ENCODE data around the gene IZUMO3. TPM values are rescaled to one million over a fixed set of nuclear protein-coding genes. Genes with fewer than 3 reads are reported as not detected.
A peak's percentile ranks its signal among the peaks of the same experiment; 100 is the strongest.
"Not testable (repeated sequence)": the region's sequence is repeated elsewhere in the genome, so short reads cannot be mapped to it uniquely, and the experiment has no call there.

IZUMO3 gene
- total RNA-seq, result not detected in 2 replicates
- long read RNA-seq, result 0 reads

GRCh38 chr9:24545847-24546522 is at the start of gene IZUMO3:
TSS of gene IZUMO3 (minus strand) at chr9:24545897. CDS start at chr9:24545649, 248 bp downstream.
- TF ChIP-seq, protein P1, sequence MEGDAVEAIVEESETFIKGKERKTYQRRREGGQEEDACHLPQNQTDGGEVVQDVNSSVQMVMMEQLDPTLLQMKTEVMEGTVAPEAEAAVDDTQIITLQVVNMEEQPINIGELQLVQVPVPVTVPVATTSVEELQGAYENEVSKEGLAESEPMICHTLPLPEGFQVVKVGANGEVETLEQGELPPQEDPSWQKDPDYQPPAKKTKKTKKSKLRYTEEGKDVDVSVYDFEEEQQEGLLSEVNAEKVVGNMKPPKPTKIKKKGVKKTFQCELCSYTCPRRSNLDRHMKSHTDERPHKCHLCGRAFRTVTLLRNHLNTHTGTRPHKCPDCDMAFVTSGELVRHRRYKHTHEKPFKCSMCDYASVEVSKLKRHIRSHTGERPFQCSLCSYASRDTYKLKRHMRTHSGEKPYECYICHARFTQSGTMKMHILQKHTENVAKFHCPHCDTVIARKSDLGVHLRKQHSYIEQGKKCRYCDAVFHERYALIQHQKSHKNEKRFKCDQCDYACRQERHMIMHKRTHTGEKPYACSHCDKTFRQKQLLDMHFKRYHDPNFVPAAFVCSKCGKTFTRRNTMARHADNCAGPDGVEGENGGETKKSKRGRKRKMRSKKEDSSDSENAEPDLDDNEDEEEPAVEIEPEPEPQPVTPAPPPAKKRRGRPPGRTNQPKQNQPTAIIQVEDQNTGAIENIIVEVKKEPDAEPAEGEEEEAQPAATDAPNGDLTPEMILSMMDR (conservative IDR thresholded peaks at IDR 0.05), result no peak
- H3K4me1 Mint-ChIP-seq, result no peaks in the 10 kb centered on the region
- DNase-seq (ENCODE audit: low read depth, low spot score), result no peak
- H3K27ac Mint-ChIP-seq (ENCODE audit: unreplicated experiment), result no peak within 1 kb of the TSS
- H3K9me3 Mint-ChIP-seq, result no peaks in the 10 kb centered on the region
- H3K27me3 Mint-ChIP-seq (ENCODE audit: low read depth), result no peaks in the 10 kb centered on the region
- no peak within 1 kb of the TSS for H3K4me3 Mint-ChIP-seq
- no peaks in the 10 kb centered on the region for H3K36me3 Mint-ChIP-seq (ENCODE audit: low read depth)

- Mint-ChIP-seq H3K9me3 (no peaks in the 10 kb centered on the region), H3K4me1 (peaks cover 3% of the 10 kb centered on the region), H3K4me3 (no peak overlapping the region), H3K36me3 (ENCODE audit: low read depth) (no peaks in the 10 kb centered on the region), H3K27ac (ENCODE audit: unreplicated experiment) (no peak overlapping the region), H3K27me3 (ENCODE audit: low read depth) (no peaks in the 10 kb centered on the region)
- no peak for DNase-seq (ENCODE audit: low read depth, low spot score)
- TF ChIP-seq, protein P1 (conservative IDR thresholded peaks at IDR 0.05), result no peak
These were observed 48.6 kb upstream of the IZUMO3 start for GRCh38 chr9:24594234-24594850.

GRCh38 chr9:24590432-24590831 is 44.7 kb upstream of the IZUMO3 start:
- DNase-seq (ENCODE audit: low read depth, low spot score), result no peak
- H3K4me1 Mint-ChIP-seq, result no peaks in the 10 kb centered on the region
- no peaks in the 10 kb centered on the region for H3K9me3 Mint-ChIP-seq
- peaks cover 4% of the 10 kb centered on the region for H3K36me3 Mint-ChIP-seq (ENCODE audit: low read depth)
- TF ChIP-seq, protein P1 (conservative IDR thresholded peaks at IDR 0.05), result no peak
- no peak overlapping the region for H3K4me3 Mint-ChIP-seq
- no peaks in the 10 kb centered on the region for H3K27me3 Mint-ChIP-seq (ENCODE audit: low read depth)
- H3K27ac Mint-ChIP-seq (ENCODE audit: unreplicated experiment), result no peak overlapping the region

DNA sequence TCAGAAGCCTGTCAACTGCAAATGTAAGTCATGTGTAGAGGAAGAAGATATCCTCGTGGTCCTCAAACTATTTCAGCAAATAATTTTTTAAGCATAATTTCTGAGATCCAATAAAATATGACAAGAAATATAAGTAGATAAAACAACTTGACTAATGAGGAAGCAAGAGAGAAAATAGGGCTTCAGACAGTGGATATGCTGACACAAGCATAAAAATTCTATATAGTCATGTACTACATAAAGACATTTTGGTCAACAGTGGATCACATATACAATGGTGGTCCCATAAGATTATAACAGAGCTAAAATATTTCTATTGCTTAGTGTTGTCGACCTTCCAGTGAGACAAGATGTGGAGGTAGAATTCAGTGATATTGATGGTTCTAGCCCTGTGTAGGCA is 42.2 kb upstream of the IZUMO3 start:
- Mint-ChIP-seq H3K27me3 (ENCODE audit: low read depth) (no peaks in the 10 kb centered on the region), H3K27ac (ENCODE audit: unreplicated experiment) (no peak overlapping the region), H3K4me3 (no peak overlapping the region), H3K9me3 (peaks cover 2% of the 10 kb centered on the region), H3K36me3 (ENCODE audit: low read depth) (peaks cover 4% of the 10 kb centered on the region), H3K4me1 (no peaks in the 10 kb centered on the region)
- no peak for DNase-seq (ENCODE audit: low read depth, low spot score)
- TF ChIP-seq, protein P1 (conservative IDR thresholded peaks at IDR 0.05), result no peak

DNA sequence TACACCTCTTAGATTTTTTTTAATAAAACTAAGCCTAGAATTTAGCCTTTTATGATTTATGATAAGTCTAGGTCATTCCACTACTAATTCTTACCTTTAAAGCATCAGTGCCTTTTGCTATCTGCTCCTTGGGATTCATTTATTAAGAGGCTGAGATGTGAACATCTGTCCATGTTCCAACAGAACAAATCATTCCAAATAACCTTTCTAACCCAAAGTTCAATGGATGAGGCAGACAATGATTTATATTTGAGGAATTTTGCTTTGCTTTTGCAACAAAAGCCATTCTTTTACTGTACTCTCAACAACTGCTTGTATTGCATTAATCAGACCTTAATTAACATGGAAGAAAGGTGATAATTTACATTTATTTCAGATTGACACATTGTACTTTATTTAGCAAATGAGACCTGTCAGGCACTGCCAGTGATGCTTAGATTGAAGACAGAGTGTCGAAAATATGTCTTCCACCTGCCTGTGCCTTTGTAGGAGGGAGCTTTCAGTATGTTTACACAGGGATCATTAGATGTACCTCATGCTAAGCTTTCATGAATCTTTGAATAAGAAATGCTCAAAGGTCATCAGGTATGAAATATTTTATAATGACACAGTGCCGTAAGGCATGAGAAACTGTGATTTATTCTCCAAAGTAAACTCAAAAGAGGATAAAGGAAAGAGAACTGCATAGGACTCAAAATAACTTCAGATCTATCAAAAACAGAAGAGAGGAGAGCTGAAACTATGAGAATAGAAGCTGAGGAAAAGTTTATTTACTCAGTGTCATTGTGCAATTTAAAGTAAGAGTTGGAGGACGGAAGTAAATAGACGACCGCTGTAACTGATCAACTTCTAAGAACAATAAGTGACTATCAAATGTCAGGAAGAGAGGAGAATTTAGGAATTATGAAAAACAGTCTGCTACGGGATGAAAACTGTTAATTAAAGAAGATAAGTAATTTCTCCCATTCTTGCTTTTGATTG is 36.7 kb upstream of the IZUMO3 start:
- TF ChIP-seq, protein P1 (conservative IDR thresholded peaks at IDR 0.05), result no peak
- Mint-ChIP-seq H3K27me3 (ENCODE audit: low read depth) (no peaks in the 10 kb centered on the region), H3K4me3 (no peak overlapping the region), H3K36me3 (ENCODE audit: low read depth) (peaks cover 4% of the 10 kb centered on the region), H3K4me1 (peaks cover 10% of the 10 kb centered on the region), H3K27ac (ENCODE audit: unreplicated experiment) (no peak overlapping the region), H3K9me3 (peaks cover 2% of the 10 kb centered on the region)
- no peak for DNase-seq (ENCODE audit: low read depth, low spot score)

DNA sequence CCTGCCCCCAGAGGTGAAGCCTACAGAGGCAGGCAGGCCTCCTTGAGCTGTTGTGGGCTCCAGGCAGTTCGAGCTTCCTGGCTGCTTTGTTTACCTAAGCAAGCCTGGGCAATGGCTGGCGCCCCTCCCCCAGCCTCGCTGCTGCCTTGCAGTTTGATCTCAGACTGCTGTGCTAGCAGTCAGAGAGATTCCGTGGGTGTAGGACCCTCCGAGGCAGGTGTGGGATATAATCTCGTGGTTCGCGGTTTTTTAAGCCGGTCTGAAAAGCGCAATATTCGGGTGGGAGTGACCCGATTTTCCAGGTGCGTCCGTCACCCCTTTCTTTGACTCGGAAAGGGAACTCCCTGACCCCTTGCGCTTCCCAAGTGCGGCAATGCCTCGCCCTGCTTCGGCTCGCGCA is 34.3 kb upstream of the IZUMO3 start:
- not testable (repeated sequence) for DNase-seq (ENCODE audit: low read depth, low spot score); H3K27me3 Mint-ChIP-seq (ENCODE audit: low read depth); H3K36me3 Mint-ChIP-seq (ENCODE audit: low read depth); H3K9me3 Mint-ChIP-seq
- peak overlapping the region; percentile 61 for H3K4me3 Mint-ChIP-seq
- peaks cover 10% of the 10 kb centered on the region for H3K4me1 Mint-ChIP-seq
- H3K27ac Mint-ChIP-seq (ENCODE audit: unreplicated experiment), result peak overlapping the region; percentile 27
